NCI-H128 (cell line): ENCODE data around the gene SH2D3A.
"Not testable (repeated sequence)": the region's sequence is repeated elsewhere in the genome, so short reads cannot be mapped to it uniquely, and the experiment has no call there.

Experiments
- DNase-seq: peaks from one replicate; lab custom pipeline; 2025; ENCODE audit not compliant: unreplicated experiment; lab: John Stamatoyannopoulos, UW

Gene SH2D3A

DNA sequence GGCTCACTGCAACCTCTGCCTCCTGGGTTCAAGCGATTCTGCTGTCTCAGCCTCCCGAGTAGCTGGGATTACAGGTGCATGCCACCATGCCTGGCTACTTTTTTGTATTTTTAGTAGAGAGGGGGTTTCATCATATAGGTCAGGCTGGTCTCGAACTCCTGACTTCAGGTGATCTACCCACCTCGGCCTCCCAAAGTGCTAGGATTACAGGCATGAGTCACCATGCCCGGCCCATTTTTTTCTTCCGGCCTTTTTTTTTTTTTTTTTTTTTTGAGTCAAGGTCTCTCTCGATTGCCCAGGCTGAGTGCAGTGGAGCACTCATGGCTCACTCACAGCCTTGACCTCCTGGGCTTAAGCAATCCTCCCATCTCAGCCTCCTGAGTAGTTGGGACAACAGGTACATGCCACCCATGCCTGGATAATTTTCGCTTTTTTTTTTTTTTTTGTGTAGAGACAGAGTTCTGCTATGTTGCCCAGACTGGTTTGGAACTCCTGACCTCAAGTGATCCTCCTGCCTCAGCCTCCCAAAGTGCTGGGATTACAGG, 4.9 kb downstream of the SH2D3A start:
- DNase-seq = not testable (repeated sequence)

DNA sequence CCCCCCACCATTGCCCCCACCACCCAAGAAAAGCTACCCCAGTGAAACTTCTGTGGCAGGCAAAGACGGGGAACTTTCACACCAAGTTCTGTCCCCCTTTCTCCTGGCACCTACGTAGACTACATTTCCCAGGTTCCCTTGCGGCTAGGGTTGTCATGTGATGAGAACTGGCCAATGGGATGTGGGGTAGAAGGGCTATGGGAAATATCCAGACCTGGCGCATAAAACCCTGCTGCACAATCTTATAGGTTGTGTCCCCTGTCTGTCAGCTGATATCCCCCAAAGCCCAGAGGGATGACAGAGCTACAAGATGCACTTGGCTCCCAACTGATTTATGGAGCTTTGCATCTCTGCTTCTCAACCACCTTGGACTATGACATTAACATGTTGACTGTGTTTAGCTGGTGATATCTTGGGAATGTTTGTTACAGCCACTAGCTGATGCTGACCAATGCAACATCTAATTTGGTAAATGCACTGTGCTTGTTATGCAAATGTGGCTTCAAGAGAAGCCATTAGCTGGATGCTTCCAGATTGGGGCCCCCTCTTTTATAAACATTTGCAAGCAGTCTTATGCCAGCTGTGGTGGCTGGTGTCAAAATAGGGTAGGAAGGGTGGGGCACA, 6.1 kb downstream of the SH2D3A start:
- no peak for DNase-seq

DNA sequence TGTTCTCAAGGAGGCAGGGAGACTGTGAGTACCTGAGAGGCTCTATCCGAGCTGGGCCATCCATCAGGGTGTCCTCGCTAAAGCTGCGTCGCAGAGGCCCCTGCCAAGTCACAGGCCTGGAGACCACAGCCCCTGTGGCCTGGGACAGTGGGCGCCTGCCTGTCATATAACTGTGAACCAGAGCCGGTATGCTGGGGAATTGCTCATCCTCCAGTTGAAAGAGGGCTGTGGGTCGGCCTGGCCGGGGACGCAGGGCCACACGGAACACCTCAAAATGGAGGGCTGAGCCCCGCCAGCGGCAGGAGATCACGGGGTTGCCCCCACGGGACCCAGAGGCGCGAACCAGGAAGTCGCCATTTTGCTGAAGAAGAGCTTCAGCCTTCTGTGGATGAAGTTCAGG, 6.6 kb downstream of the SH2D3A start:
- DNase-seq = no peak

DNA sequence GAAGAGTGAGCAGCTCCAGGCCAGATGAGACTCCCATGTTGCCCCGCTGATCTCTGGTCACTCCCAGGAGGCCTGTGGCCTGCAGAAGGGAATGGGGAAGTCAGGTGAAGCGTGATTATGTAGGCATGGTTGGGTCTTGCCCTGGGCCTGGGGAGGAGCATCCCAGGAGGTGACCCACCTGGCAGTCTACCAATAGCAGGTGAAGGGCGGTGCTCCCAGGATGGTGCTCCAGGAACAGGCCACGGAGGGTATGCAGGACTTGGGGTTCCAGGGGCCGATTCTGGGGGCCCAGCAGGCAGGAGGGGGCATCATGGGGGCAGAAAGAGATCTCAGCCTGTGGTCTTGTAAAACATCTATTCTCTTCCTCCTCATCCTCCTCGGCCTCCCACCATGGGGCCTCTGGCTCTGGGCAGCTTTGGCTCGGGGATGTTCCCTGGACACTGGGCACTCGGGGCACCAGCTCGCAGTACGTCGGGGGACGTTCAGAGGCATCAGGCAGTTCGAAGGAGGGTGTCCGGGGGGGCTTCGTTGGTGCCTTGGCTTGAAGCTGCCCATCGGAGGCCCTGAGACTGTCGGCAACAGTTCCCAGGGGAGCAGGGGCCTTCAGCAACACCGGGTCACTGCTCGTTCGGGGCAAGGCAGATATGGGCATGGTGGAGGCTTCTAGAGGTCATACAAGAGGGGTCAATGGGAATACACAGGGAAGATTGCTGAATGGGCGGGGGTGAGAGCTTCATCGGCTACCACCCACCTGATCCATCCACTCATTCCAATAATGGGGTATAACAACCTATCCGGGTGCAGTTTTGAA, 12.4 kb downstream of the SH2D3A start:
- DNase-seq = no peak

DNA sequence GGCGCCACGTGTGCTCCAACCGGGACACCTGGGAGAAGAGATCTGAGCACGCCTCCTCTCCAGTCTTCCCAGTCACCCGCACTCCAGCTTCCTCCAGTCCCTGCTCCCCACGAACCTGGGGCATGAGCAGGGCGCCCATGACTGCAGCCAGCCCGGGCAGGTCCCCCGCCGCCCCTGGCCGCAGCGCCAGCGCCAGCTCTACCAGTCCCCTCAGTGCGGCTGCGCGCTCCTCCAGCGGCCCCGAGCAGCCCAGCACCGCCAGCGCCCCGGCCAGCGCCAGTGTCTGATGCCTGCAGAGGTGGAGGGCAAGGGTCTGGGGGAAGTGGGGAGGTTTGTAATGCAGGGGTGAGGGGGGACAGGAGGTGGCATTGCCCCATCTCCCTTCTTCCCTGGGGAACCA, 13.1 kb downstream of the SH2D3A start:
- DNase-seq = no peak

DNA sequence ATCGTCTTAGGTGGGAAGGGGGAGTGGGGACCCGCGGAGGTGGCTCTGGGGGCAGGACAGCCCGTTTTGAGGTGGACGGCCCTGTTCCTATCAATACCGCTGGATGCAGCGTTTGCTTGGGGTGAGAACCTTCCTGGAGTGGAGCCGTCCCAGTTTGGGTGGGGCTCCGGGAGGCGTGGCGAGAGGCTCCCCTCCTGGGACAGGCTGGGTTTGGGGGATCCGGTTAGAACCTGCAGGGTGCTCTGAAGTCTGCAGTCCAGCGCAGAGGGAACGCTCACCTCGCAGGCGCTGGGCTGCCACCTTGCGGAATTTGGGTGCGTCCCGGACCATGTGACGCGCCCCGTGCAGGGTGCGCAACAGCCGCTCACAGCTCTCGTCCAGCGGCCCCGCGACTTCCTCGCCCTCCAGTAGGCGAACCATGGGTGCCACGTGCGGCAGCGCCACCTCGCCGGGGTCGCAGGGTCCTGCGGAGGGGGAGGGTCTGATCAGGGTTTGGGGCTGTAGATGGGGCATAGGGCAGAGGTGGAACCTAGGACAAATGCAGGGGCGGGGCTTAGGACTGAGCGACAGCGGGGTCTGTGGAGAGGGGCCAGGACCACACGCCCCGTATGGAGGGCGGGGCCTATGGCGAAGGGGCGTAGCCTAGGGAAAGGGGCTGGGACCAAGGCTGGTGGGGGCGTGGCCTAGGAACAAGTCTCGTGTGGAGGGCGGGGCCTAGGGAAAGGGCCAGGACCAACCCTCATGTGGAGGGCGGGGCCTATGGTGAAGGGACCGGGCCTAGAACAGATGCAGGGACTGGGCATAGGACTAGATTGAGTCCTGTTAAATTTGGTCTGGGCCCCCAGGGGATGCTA, 13.8 kb downstream of the SH2D3A start:
- DNase-seq = no peak

DNA sequence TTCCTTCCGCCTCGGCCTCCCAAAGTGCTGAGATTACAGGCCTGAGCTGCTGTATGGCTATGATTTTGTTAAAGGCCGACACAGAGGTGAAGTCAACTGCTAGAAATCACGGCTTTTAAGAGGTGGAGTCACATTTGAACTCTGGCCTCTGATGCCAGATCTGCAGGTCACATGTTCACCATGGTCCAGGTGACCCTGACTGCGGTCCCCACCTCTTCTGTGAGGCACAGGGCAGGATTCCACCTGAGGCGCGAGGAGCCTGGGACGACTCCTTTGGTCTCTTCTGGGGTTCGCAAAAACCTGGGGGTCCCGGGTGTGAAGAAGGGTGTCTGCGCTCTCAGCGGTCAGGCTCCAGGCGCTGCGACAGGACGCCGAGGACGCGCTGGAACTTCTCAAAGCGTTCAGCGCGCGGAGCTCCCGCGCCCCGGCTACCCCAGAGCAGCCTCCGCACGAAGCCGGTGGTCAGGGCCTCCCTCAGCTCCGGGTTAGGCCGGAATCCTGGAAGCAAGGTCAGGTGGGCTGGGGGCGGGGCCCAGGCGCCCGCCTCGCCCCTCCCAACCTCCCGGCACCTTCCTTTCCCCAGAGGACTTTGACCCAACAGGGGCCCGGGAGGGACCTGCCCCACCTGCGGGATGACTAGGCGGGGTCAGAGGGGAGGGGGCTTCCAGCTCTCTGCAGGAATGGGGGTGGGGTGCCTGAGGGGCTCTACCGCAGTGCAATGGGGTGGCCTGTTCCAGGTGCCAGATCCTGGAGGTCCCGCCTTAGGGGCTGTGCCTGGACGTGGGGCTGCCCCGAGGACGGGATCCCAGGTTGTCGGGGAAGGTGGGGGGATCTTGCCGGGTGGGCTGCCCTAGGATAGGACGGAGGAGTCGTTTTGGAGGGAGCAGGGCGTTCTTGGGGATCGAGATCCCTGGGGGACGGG, 14.7 kb downstream of the SH2D3A start:
- DNase-seq = no peak

- DNase-seq = no peak
Observed at GRCh38 chr19:6751189-6751588, 16.0 kb downstream of the SH2D3A start.

DNA sequence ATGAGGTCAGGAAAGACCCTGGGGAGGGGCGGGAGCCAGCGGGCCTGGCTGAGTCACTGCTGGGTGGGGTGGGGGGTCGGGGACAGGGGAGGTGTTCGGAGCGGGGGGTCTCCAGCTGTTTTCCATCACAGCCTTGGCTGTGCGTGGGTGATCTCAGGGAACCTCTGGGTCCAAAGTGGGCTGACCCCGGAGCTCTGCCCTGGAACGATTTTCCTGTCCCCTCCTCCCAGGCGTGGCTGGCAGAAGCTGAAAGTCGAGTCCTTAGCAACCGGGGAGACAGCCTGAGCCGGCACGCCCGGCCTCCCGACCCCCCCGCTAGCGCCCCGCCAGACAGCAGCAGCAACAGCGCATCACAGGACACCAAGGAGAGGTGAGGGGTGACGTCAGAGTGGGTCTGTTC, 17.2 kb downstream of the SH2D3A start:
- DNase-seq = no peak

GRCh38 chr19:6748543-6748942, 18.7 kb downstream of the SH2D3A start:
- DNase-seq = not testable (repeated sequence)

DNA sequence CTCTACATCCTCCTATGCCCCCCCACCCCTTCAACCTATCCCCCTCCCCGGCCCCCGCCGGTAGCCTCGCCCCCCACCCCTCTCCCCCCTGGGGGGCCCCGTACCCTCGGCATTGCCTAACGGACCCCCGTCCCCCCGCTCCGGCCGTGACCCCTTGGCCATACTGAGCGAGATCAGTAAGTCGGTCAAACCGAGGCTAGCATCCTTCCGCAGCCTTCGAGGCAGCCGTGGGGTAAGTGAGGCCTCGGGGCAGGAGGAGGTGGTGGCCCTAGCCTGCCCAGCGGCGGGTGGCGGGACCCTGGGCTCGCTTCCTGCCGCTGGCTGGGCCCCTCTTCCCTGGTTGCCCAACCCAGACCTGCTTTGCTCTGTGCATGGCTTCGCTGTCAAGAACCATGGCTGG, 21.3 kb downstream of the SH2D3A start:
- no peak for DNase-seq

- no peak for DNase-seq
Observed at GRCh38 chr19:6744381-6745301, 22.6 kb downstream of the SH2D3A start.

GRCh38 chr19:6743714-6744380, 23.4 kb downstream of the SH2D3A start:
- no peak for DNase-seq

DNA sequence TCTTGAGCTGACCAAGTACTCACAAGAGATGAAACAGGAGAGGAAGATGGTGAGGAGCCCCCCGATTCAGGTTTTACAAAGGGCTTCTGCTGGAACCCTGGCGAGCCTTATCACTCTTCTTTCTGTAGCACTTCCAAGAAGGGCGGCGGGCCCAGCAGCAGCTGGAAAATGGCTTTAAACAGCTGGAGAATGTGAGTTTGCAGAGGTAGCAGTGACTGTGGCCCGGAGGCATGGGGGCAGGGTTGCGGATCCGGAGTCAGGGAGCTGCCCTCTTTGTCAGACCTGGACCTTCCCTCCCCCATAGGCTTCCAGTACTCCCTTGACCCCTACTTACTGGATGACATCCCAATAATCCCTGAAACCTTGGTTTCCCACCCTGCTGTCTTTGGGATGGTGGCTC, 24.2 kb downstream of the SH2D3A start:
- no peak for DNase-seq

- no peak for DNase-seq
Observed at GRCh38 chr19:6740589-6741343, 26.5 kb downstream of the SH2D3A start.

DNA sequence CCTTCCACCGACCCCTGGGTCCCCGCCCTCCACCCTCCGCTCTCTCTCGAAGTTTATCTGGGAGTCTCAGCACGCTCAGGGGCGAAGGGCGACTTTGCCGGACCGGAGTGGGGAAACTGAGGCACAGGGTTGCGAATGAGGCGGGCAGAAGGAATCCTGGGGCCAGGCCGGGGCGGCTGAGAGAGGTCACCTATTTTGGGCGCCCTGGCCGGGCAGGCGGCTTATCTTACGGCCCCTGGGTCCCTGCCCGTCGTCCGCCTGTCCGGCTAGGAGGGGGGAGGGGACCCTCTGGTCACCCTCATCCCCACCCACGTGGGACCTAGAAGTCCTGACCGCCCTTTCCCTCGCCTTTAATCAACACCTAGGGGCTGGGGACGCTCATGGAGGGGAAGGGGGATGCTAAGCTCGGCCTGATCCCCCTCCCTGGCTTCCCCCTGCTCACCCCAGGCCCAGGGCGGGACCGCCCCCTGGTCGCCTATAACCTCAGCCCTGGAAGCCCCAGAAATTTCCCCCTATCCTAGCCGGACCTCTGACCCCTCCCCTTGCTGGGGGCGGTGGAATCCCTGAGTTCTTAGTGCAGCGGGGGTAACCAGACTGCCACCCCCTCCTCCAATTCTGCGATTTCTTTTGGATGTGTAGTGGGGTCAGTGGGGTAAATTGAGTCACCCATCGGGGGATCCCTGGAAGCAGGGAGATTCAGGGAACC, 27.2 kb downstream of the SH2D3A start:
- no peak for DNase-seq

DNA sequence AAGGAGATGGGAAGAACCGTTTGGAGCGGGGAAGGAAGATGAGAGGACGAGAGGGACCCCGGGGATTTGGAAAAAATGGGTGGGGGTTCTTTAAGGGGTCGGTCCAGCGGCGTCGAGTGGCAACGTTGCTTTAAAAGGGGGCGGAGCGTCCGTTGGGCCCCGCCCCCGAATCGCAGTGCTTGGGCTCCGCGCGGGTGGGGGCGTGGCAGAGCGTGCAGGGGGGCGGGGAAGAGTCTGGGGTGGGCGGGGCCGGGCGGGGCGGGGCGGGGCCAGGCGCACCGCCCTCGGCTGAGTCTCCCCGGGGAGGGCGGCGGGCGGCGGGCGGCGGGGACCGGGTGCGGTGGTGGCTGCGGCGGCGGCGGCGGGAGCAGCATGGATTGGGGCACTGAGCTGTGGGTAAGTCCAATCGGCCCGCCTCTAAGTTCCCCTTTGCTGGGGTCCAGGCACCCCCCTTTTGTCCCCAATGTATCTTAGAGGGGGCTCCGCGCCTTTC, 27.8 kb downstream of the SH2D3A start, which contains the start of gene TRIP10:
Gene TRIP10, plus strand, starts transcription at position 291 of the 493 bp plus-strand sequence. Its CDS starts 82 bp downstream, at position 373.
- no peak for DNase-seq
